Erythroblast (primary cell): ENCODE results near the gene CCDC169.

Source experiments
- GATA1 ChIP-seq: IDR thresholded peaks from 2 replicates; pipeline ENCODE4 v1.6.1; 2011; ENCODE audit warnings: low read depth, mild to moderate bottlenecking, control low read depth, low read length, moderate library complexity
- POLR2A ChIP-seq: IDR thresholded peaks from 2 replicates; pipeline ENCODE4 v1.6.1; 2011; ENCODE audit warnings: mild to moderate bottlenecking, low read length

- no peak for TF ChIP-seq GATA1
- no peak for TF ChIP-seq POLR2A
These were observed 45.1 kb upstream of the CCDC169 start for GRCh38 chr13:36342715-36343114.
